GM18858 (cell line): ENCODE measurements around the gene LMOD2.

Experiments used
- ATAC-seq: cut with Tn5 transposase; IDR thresholded peaks from one replicate; pipeline ENCODE4 v1.9.1; 2021; ENCODE audit not compliant: unreplicated experiment

The LMOD2 gene

DNA sequence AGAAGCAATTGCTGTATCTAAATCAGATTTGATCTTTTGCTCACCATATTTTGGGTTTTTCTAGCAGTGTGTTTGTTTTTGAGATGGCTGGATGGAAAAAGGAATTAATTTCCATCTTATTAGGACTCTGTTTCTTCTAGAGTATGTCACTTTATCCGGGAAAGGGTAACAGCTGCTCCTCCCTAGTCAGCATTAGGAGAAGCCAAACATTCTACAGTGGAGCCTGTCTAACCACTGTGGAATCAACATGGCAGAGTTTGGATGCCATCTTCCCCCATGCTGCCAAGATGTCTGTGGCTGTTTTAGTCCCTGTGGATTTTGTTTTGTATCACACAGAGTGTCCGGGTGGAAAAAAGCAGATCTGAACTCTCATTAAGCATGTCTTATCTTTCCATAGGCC is 16.0 kb upstream of the LMOD2 start:
- no peak for ATAC-seq

DNA sequence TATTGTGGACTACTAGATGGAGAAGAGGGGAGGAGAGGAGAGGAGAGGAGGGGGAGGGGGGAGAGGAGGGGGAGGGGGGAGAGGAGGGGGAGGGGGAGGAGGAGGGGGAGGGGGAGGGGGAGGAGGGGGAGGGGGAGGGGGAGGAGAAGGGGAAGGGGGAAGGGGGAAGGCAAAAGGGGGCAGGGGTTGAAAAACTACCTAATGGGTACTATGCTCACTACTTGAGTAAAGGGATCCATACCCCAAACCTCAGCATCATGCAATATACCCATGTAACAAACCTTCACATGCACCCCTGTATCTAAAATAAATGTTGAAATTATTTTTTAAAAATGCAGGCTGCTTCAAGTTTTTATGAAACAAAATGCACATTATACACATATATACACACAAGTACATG is 15.1 kb upstream of the LMOD2 start:
- no peak for ATAC-seq

DNA sequence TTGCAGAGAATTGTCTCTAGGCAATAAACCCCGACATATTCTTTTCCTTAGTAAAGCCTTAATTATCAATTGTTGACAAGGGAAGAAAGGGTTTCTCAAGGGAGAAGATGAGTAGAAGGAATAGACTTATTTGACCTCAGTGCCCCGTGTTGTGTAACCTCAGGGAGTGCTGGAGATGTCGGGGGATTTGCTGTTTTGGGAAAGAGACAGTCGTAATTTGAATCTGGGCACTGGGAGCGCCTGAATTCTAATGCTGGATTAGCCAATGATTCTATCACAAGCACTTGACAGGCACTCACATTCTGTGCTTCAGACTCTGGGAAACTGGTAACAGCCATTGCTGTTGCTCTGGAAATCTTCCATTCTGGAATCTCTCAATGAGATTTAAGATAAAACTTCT is 13.8 kb upstream of the LMOD2 start:
- no peak for ATAC-seq

DNA sequence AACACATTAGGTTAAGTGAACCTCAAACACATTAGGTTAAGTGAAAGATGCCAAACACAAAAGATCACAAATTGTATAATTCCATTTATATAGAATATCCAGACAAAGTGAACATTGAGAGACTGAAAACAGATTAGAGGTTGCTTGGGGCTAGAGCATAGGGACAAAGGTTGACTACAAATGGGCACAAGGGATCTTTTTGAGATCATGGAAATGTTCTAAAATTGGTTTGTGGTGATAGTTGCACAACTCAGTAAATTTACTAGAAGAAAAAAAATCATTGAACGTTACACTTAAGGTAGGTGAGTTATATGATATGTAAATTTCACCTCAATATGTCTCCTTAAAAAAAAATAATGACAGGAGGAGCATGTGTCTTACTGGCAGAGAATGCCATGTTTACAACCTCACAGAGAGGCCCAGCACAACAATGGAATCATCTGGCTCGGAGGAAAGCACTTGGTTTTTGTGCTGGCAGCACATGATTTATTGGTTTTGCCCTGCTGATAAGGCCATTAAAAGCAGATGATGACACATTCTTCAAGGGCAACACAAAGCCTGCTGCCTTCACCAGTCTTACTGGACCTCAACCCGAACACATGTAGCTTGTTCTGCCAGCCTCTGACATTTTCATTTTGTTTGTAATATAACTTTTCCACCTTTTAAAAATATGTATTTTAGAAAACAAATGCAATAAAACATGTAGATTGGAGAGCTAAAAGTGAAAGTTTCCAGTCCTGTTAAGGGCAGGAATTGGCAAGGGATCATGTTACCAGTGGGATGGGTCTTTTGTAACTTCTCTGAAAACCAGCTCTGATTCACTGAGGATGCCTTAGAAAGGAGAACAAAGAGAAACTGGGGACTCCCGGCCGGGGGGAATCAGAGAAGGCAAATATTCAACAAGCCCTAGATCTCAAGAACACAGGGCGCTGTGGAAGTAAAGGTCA is 11.9 kb upstream of the LMOD2 start:
- ATAC-seq = no peak

DNA sequence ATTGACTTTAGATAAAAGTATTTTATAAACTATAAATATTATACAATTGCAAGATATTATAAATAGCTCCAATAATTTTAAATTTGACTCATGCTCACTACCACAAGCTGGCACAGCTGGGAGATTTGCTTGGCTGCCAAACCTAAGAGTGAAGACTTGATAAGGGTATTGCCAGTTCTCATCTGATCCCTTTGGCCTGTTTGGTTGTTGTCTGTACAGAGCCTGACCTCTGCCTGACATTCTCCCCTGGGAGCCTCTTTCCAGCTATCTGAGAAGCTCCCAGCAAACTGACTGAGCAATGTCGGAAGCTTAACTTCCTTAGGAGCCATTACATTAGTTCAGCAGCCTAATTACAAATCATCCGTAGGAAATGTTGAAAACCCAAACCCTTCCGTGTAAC is 10.2 kb upstream of the LMOD2 start:
- ATAC-seq = no peak

DNA sequence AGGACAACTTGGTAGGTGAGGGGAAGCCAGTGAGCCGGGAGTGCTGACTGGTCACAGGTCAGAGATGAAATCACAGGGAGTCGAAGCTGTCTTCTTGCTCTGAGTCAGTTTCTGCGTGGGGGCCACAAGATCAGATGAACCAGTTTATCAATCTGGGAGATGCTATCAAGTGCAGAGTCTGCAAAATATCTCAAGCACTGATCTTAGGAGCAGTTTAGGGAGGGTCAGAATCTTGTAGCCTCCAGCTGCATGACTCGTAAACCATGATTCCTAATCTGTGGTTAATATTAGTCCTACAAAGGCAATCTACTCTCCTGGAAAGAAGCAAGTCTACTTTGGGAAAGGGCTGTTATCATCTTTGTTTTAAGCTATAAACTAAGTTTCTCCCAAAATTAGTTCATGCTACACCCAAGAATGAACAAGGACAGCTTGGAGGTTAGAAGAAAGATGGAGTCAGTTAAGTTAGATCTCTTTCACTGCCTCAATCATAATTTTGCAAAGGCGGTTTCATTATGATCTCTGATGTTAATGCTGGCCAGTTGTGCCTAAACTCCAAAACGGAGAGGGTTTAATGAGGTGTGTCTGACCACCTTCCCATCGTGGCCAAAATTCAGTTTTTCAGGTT is 8.4 kb upstream of the LMOD2 start:
- ATAC-seq = no peak

DNA sequence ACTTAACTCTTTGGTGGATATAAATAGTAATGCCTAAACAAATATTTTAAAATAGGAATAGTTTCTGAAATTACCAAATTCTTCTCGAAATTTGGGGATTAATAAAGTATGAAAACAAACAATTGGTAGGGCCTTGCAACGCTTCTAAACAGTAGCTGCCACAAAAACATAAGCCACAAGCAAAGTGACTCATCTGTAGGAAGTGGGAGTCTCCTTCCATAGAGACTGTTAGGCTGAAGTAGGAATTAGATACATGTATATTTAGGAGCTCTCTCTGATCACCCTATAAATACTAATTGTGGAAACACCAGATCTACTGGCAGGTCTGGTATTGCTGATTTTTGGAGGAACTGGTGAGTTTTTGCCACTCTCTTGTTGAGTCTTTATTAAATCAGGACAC is 5.7 kb upstream of the LMOD2 start:
- ATAC-seq = no peak

DNA sequence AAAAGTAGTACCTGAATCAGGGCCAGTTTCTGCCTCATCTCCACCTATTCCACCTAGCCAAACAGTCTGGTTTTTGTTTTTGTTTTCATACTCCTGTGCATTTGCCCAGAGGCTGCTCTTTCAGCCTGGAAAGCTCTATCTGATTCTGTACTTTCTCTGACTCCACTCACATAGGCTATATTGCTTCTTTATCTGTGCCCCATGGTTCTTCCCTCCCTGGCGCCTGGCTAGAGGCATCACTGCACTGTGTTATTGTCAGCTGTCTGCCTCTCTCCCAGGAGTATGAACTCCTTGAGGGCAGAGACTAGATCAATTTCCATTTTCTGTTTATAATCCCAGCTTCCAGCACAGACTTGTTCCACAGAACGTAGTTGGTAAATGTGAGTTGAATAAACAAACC is 5.1 kb upstream of the LMOD2 start:
- no peak for ATAC-seq

DNA sequence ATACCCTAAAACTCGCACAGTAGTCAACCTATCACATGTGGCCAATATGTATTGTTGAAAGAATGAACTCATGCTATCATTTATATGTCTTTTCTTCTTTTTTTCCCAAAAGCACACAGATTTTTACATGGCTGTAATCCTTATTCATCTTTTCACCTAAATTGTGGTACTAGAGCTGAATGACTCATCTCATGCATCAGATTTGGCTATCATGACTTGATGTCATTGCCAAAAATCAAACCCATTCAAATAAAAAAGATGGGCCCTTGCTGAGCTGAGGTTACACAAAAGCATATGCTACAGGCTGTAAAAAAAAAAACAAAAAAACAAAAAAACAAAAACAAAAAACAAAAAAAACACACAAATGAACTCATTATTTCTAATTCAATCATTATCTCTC is 3.3 kb upstream of the LMOD2 start:
- no peak for ATAC-seq

DNA sequence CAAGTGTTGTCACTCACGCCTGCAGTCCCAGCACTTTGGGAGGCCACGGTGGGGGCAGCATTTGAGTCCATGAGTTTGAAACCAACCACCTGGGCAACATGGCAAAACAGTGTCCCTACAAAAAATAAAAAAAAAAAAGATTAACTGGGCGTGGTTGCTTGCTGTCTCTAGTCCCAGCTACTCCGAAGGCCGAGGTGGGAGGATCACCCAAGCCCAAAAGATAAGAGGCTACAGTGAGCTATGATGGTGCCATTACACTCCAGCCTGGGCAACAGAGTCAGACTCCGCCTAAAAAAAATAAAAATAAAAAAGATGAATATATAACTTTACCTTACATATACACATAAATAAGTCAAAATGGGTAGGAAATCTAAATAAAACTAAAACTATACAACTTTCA is 2.5 kb upstream of the LMOD2 start:
- no peak for ATAC-seq

DNA sequence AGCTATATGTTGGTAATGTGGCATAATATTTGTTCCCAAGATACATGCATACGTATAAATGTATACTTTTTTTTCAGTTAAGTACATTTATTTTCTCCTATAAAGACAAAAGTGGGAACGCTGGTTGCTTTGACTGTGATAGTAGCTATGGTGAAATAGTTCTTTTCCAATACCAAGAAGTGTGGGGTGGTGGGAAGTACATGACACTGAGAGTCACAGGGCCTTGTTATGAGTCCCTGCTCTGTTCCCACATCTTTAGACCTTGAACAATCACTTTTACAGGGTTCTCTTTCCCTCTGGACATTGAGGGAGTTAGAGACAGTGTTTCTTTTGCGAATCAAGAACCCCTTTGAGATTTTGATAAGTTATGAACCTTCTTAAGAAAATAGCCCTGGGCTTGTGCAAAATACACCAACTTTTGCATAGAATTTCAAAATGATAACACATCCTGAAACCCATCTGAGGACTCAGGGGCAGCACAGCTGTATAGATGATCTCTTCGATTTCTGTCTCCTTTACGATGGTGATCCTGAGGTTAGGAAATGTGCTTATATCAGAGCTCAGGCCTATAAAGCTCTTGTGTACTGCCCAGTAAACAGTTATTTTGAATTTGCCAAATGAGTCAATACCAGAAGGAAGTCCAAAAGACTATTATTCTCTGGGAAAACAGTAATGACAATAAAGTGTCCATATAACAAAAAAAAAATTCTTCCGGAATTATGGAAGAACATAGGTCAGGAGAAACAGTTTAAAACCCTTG is 1.1 kb downstream of the LMOD2 start:
- no peak for ATAC-seq

DNA sequence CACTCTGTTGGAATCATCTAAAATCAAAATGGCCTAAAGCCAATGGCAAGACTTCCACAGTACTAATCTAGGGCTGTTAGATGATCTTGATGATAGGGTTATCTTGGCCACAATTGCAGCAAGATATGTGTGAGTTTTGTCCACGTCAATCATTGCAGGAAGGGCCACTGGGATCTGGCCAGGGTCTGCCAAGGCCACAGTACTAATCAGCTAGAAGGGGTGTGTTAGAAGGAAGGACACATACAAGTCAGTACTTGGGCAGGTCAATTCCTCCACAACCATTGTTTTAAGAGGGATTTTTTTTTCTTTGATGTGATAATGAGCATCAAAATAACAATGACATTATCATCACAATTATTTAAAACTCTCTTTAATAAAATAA is 1.6 kb downstream of the LMOD2 start:
- ATAC-seq = no peak

DNA sequence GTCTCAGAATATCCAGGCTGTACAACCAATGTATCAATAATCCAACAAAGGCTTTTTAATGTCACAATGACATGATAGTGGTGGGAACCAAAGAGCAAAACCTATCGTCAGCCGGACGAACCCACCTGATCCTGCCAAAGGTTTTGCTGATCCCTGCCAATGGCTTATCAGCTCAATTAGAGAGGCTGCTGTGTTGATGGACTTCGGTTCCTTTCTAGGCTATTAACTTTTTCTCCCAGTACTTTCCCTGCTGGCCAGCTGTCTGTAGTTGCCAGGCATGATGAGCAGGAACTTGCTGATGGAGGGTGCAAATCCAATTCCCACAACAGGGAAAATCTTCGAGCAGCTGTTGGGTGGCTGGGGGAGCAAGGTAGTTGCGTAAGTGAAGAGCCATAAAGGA is 2.4 kb downstream of the LMOD2 start:
- no peak for ATAC-seq

DNA sequence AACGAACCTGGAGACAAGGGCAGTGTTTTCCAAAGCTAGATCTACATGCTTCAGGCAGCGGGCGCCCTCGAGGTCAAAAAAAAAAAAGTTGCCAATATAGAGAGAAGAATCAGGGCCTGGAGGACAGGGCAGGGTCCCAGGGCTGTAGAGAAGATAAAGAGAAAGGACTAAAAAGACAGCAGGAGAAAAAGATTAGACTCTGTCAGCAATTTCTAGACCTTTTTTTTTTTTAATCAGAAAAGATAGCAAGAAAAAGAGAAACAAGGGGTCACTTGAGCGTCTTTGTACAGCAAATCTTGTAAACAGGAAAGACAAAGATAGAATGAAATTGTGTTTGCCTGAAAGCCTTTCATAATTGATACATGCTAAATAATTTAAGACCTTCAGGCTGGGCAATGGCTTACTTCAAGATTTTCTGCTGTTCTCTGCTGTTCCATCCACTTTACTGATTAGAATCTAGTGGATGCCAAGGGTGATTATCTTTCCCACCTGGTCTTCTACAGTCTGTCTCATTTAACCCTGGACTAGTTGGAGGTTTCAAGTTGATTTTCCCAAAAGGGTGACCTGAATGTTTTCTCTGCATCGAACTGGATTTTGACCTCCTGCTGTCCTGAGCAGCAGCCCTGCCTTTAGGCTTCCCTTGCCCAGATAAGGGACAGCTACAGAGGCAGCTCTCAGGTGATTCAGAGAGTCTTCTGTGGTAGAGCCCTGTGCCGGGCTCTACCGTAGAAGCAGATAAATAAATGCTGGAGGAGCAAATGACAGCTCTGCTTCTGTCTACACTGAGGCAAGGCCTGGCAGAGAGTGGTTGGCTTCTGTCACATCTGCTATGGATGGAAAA is 5.1 kb downstream of the LMOD2 start:
- no peak for ATAC-seq

DNA sequence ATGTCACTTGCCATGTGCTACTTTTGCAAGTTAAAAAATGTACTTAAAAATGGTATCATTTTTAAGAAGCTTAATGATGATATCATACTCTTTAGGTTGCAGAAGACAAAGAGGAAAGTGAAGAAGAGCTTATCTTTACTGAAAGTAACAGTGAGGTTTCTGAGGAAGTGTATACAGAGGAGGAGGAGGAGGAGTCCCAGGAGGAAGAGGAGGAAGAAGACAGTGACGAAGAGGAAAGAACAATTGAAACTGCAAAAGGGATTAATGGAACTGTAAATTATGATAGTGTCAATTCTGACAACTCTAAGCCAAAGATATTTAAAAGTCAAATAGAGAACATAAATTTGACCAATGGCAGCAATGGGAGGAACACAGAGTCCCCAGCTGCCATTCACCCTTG is 6.1 kb downstream of the LMOD2 start:
- no peak for ATAC-seq

DNA sequence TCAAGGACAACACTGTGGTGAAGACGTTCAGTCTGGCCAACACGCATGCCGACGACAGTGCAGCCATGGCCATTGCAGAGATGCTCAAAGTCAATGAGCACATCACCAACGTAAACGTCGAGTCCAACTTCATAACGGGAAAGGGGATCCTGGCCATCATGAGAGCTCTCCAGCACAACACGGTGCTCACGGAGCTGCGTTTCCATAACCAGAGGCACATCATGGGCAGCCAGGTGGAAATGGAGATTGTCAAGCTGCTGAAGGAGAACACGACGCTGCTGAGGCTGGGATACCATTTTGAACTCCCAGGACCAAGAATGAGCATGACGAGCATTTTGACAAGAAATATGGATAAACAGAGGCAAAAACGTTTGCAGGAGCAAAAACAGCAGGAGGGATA is 6.6 kb downstream of the LMOD2 start:
- ATAC-seq = no peak

DNA sequence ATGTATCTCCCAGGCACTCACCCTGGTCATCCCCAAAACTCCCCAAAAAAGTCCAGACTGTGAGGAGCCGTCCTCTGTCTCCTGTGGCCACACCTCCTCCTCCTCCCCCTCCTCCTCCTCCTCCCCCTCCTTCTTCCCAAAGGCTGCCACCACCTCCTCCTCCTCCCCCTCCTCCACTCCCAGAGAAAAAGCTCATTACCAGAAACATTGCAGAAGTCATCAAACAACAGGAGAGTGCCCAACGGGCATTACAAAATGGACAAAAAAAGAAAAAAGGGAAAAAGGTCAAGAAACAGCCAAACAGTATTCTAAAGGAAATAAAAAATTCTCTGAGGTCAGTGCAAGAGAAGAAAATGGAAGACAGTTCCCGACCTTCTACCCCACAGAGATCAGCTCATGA is 7.1 kb downstream of the LMOD2 start:
- no peak for ATAC-seq

DNA sequence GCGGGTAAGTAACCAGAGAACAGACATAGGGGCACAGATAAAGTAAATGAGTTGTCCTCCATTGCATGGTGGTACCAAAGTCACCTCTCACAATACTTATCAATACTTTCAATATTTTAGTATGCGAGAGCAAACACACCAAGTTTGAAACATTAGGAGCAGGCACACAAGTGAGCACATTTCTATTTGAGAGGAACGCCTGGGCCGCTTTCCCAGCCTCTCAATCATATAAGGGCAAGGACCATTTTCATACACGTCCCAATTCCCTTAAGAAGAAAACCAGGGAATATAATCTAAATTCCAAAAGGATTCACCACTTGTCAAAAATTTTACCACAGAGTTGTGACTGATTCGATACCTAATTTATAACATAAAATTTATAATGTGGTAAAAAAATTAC is 7.5 kb downstream of the LMOD2 start:
- no peak for ATAC-seq

DNA sequence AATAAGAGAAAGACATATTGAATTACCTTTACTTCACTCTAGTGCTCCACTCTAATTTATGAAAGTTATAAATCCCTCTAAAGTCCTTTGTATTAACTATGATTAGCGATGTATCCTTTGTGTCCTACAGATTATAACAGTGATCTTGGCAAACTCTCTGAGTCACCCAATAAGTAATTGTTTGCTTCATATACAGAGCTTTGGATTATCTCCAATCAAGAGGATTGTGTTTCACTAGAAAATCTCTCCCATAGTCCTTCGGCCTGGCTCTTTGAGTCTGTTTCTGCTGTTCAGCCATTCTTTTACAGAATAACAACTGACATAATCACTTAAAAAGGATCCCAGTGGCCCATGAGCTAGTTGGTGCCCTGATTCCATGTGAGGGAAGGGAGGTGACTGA is 9.5 kb downstream of the LMOD2 start:
- no peak for ATAC-seq

DNA sequence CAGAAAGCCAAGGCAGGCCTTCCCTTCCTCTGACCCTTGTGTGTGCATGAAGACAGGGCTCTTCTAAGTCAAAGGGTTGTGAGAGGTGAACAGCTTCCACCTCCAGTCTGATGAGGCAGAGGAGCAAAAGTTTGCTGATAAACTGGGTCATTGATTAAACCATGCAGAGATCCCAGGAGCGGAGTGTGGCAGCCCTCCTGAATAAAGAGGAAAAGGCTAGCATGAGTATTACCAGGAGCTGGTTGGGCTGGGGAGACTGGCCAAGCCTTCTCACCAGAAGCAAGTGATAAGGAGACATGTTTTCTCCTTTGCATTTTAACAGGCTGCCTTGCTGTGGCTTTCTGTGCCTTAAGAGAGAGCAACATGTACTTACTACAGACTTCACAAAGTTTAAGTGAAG is 10.2 kb downstream of the LMOD2 start:
- no peak for ATAC-seq

DNA sequence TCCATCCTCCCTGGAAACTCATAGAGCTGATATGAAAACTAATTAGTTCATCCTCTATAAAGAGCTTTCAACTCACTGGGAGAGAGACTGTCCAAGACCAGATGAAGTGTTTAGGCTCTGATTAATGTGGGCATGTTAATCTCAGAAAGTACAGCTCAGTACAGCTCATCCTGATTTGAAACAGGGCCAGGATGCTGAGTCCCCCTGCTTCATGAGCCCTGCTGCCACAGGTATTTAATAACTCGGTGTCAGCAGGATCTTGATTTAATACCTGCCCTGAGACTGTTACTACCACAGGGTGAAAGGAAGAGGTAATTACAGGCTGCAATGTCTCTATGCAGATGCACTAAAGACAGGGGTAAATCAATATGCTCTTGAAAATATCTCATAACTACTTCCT is 10.8 kb downstream of the LMOD2 start:
- no peak for ATAC-seq
